Measurements from ENCODE around the gene SMYD4. TPM values are rescaled to one million over a fixed set of nuclear protein-coding genes. Genes with fewer than 3 reads are reported as not detected.

SMYD4 gene
- total and polyA plus RNA-seq, 12 donors = 5.1 to 20.2 (median 14.6) TPM

GRCh38 chr17:1735418-1735817 is 94.3 kb downstream of the SMYD4 start:
- TF ChIP-seq, protein P1, sequence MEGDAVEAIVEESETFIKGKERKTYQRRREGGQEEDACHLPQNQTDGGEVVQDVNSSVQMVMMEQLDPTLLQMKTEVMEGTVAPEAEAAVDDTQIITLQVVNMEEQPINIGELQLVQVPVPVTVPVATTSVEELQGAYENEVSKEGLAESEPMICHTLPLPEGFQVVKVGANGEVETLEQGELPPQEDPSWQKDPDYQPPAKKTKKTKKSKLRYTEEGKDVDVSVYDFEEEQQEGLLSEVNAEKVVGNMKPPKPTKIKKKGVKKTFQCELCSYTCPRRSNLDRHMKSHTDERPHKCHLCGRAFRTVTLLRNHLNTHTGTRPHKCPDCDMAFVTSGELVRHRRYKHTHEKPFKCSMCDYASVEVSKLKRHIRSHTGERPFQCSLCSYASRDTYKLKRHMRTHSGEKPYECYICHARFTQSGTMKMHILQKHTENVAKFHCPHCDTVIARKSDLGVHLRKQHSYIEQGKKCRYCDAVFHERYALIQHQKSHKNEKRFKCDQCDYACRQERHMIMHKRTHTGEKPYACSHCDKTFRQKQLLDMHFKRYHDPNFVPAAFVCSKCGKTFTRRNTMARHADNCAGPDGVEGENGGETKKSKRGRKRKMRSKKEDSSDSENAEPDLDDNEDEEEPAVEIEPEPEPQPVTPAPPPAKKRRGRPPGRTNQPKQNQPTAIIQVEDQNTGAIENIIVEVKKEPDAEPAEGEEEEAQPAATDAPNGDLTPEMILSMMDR (IDR thresholded peaks at IDR 0.05) = no peak
- TF ChIP-seq POLR2A (IDR thresholded peaks at IDR 0.05) = no peak
- H3K4me3 ChIP-seq = no peak overlapping the region
- peaks cover 0 to 16% of the 10 kb centered on the region in 2 donors for H3K36me3 ChIP-seq (replicated peaks in 1 of 2)
- H3K9me3 ChIP-seq (replicated peaks in 1 of 3) = no peaks in the 10 kb centered on the region
- intact Hi-C loops (cut with DNase I) = loop anchor here (10.0 kb wide), 2 partner anchors 109 to 129 kb away; no protein-coding TSS in a partner anchor
- H3K27me3 ChIP-seq = no peaks in the 10 kb centered on the region
- peaks cover 25 to 27% of the 10 kb centered on the region in 2 donors for H3K4me1 ChIP-seq (replicated peaks in 1 of 2)
- DNase-seq = no peak
- H3K27ac ChIP-seq = peak overlapping the region in 1 of 5 donors; percentile 83
- WGBS, 4 donors = 95 to 100% (median 97%) methylated on average over 2 to 10 of the region's 10 CpGs

- Histone ChIP-seq H3K27me3 (no peaks in the 10 kb centered on the region), H3K36me3 (replicated peaks in 1 of 2) (peaks cover 0 to 20% of the 10 kb centered on the region in 2 donors), H3K27ac (no peak overlapping the region), H3K4me3 (no peak overlapping the region), H3K4me1 (replicated peaks in 1 of 2) (peaks cover 27 to 33% of the 10 kb centered on the region in 2 donors), H3K9me3 (replicated peaks in 1 of 3) (no peaks in the 10 kb centered on the region)
- WGBS, 4 donors = 93 to 96% (median 94%) methylated on average over 8 to 38 of the region's 38 CpGs
- intact Hi-C loops (cut with DNase I) = loop anchor here (10.0 kb wide), 2 partner anchors 111 to 131 kb away; no protein-coding TSS in a partner anchor
- no peak for DNase-seq
- TF ChIP-seq, protein P1 (IDR thresholded peaks at IDR 0.05) = peak in 1 of 6 experiments; percentile 8
- TF ChIP-seq POLR2A (IDR thresholded peaks at IDR 0.05) = no peak
These were observed 95.9 kb downstream of the SMYD4 start for GRCh38 chr17:1733759-1734158.

- Histone ChIP-seq H3K27me3 (no peaks in the 10 kb centered on the region), H3K4me3 (no peak overlapping the region), H3K27ac (no peak overlapping the region), H3K4me1 (replicated peaks in 1 of 2) (peaks cover 27 to 33% of the 10 kb centered on the region in 2 donors), H3K36me3 (replicated peaks in 1 of 2) (peaks cover 0 to 27% of the 10 kb centered on the region in 2 donors), H3K9me3 (replicated peaks in 1 of 3) (no peaks in the 10 kb centered on the region)
- intact Hi-C loops (cut with DNase I) = loop anchor here (10.0 kb wide), 2 partner anchors 112 to 132 kb away; no protein-coding TSS in a partner anchor
- no peak for DNase-seq
- WGBS, 4 donors = 79 to 90% (median 81%) methylated on average over 11 of the region's 11 CpGs
- TF ChIP-seq POLR2A (IDR thresholded peaks at IDR 0.05) = no peak
- TF ChIP-seq, protein P1 (IDR thresholded peaks at IDR 0.05) = no peak
These were observed 96.8 kb downstream of the SMYD4 start for GRCh38 chr17:1732833-1733321.

- Histone ChIP-seq H3K4me3 (no peak overlapping the region), H3K27ac (no peak overlapping the region), H3K4me1 (replicated peaks in 1 of 2) (peaks cover 27 to 32% of the 10 kb centered on the region in 2 donors), H3K27me3 (no peaks in the 10 kb centered on the region), H3K36me3 (replicated peaks in 1 of 2) (peaks cover 0 to 32% of the 10 kb centered on the region in 2 donors), H3K9me3 (replicated peaks in 1 of 3) (no peaks in the 10 kb centered on the region)
- DNase-seq = peak in 1 of 7 donors; percentile 56
- TF ChIP-seq, protein P1 (IDR thresholded peaks at IDR 0.05) = no peak
- no peak for TF ChIP-seq POLR2A (IDR thresholded peaks at IDR 0.05)
- WGBS, 4 donors = 89 to 99% (median 94%) methylated on average over 9 to 22 of the region's 22 CpGs
- intact Hi-C loops (cut with DNase I) = loop anchor here (10.0 kb wide), 2 partner anchors 112 to 132 kb away; no protein-coding TSS in a partner anchor
These were observed 97.4 kb downstream of the SMYD4 start for GRCh38 chr17:1732241-1732832.

Data from adrenal gland (tissue), 12 donors.